HG02798 (cell line): ENCODE data around the gene NUP62.

Source experiments
- ATAC-seq: cut with Tn5 transposase; IDR thresholded peaks from one replicate; pipeline ENCODE4 v1.9.1; 2021; ENCODE audit warnings: mild to moderate bottlenecking; ENCODE audit not compliant: unreplicated experiment, poor library complexity

The NUP62 gene

GRCh38 chr19:49887037-49887664, 42.2 kb downstream of the NUP62 start:
- no peak for ATAC-seq

- ATAC-seq, result no peak
Observed at GRCh38 chr19:49884760-49885159, 44.5 kb downstream of the NUP62 start.

- ATAC-seq, result no peak
Observed at GRCh38 chr19:49884109-49884508, 45.2 kb downstream of the NUP62 start.

GRCh38 chr19:49883094-49883493, 46.2 kb downstream of the NUP62 start:
- ATAC-seq, result no peak

- no peak for ATAC-seq
Observed at GRCh38 chr19:49882643-49883042, 46.7 kb downstream of the NUP62 start.

- no peak for ATAC-seq
Observed at GRCh38 chr19:49881672-49882394, 47.5 kb downstream of the NUP62 start.

GRCh38 chr19:49881186-49881585, 48.1 kb downstream of the NUP62 start:
- ATAC-seq, result no peak

GRCh38 chr19:49880162-49880869, 49.0 kb downstream of the NUP62 start:
- no peak for ATAC-seq

GRCh38 chr19:49879243-49879963, 49.9 kb downstream of the NUP62 start:
- ATAC-seq, result no peak

GRCh38 chr19:49878744-49879070, 50.6 kb downstream of the NUP62 start:
- ATAC-seq, result no peak

GRCh38 chr19:49877879-49878743, 51.2 kb downstream of the NUP62 start:
- peak; percentile 61 for ATAC-seq

GRCh38 chr19:49877020-49877878, 52.1 kb downstream of the NUP62 start, which contains the start of the genes AKT1S1 and TBC1D17:
AKT1S1 (minus strand) TSS chr19:49877355; CDS start chr19:49873295, 4,060 bp downstream.
TBC1D17 (plus strand) TSS chr19:49877702; CDS start chr19:49877724, 22 bp downstream.
- peak; percentile 68 for ATAC-seq

- peak; percentile 53 for ATAC-seq
Observed at GRCh38 chr19:49876422-49877019, 52.8 kb downstream of the NUP62 start.

- ATAC-seq, result no peak
Observed at GRCh38 chr19:49875857-49876421, 53.4 kb downstream of the NUP62 start.

- ATAC-seq, result no peak
Observed at GRCh38 chr19:49875177-49875576, 54.1 kb downstream of the NUP62 start.

GRCh38 chr19:49874503-49875157, 54.7 kb downstream of the NUP62 start:
- ATAC-seq, result no peak

GRCh38 chr19:49873834-49874233, 55.5 kb downstream of the NUP62 start:
- no peak for ATAC-seq

- no peak for ATAC-seq
Observed at GRCh38 chr19:49873129-49873521, 56.2 kb downstream of the NUP62 start.
